A549 (cell line): ENCODE results near the gene TIMMDC1. TPM values are rescaled to one million over a fixed set of nuclear protein-coding genes. Genes with fewer than 3 reads are reported as not detected.

ENCODE experiments used
- ATAC-seq, 2 experiments: fragments of 200-7000 bp in 1 of 2; fragments of >200 bp in 1 of 2; cut with Nextera tagmentation in 1 of 2; cut with Tn5 transposase in 1 of 2; 3 replicates each; pipeline versions ENCODE4 v1.8.0 to v1.9.1; 2018 to 2020; ENCODE audit warnings: mild to moderate bottlenecking in 1 of 2, moderate library complexity in 1 of 2
- CTCF ChIA-PET: fragments of 300-600 bp; sonication (Branson Sonifier 250); formaldehyde crosslinking; extraction: SDS; loops from one replicate; lab custom pipeline; 2021; ENCODE audit warnings: antibody characterized with exemption, inconsistent platforms; lab: Yijun Ruan, JAX
- POLR2A ChIA-PET: fragments of 350-600 bp; formaldehyde crosslinking; extraction: SDS; loops from one replicate; lab custom pipeline; 2021; ENCODE audit warnings: antibody characterized with exemption, inconsistent platforms; lab: Yijun Ruan, JAX
- DNase-seq, 2 experiments: peaks; one replicate each; pipeline versions ENCODE4 v3.0.0 to v3.0.0-alpha.2; 2011 to 2016; ENCODE audit warnings: low read depth in 1 of 2, low spot score in 1 of 2
- FAIRE-seq: peaks from 2 replicates; lab custom pipeline; 2011; peaks lifted over from hg19 to GRCh38; lab: Jason Lieb, UNC
- H3K27ac ChIP-seq, 2 experiments: fragments of >200 bp; sonication (Bioruptor Twin); formaldehyde crosslinking; 3 replicates each; pipeline ENCODE4 v1.5.1; 2016 to 2017
- H3K4me1 ChIP-seq: fragments of >200 bp; sonication (Bioruptor Twin); formaldehyde crosslinking; 3 replicates; pipeline ENCODE4 v1.6.1; 2016
- H3K4me2 ChIP-seq: fragments of >200 bp; sonication (Bioruptor Twin); formaldehyde crosslinking; 3 replicates; pipeline ENCODE4 v1.6.1; 2016
- H3K4me3 ChIP-seq: fragments of >200 bp; sonication (Bioruptor Twin); formaldehyde crosslinking; 3 replicates; pipeline ENCODE4 v1.5.1; 2016
- H3K9me3 ChIP-seq: fragments of >200 bp; sonication (Bioruptor Twin); formaldehyde crosslinking; 3 replicates; pipeline ENCODE4 v1.6.1; 2016
- BHLHE40 ChIP-seq: IDR thresholded peaks from 2 replicates; pipeline ENCODE4 v1.6.1; 2012; ENCODE audit warnings: low read depth, low read length, inconsistent platforms
- CBX2 ChIP-seq: fragments of 200-600 bp; sonication (generic); IDR thresholded peaks from 2 replicates; pipeline ENCODE4 v1.6.1; 2016; ENCODE audit warnings: low read depth, mild to moderate bottlenecking, borderline replicate concordance
- CEBPB ChIP-seq, 2 experiments: fragments of >200 bp in 1 of 2; sonication (Bioruptor Twin) in 1 of 2; formaldehyde crosslinking in 1 of 2; IDR thresholded peaks; 2 replicates each; pipeline ENCODE4 v1.6.1; 2012 to 2016
- FOXS1 ChIP-seq: fragments of 250-450 bp; sonication (Bioruptor Pico); IDR thresholded peaks from 2 replicates; pipeline ENCODE4 v1.5.0; 2020; ENCODE audit warnings: mild to moderate bottlenecking, moderate library complexity
- HES2 ChIP-seq: fragments of >200 bp; sonication (Bioruptor Twin); formaldehyde crosslinking; IDR thresholded peaks from 2 replicates; pipeline ENCODE4 v1.6.1; 2016
- HEYL ChIP-seq: fragments of 250-450 bp; sonication (Bioruptor Pico); IDR thresholded peaks from 2 replicates; pipeline ENCODE4 v1.8.0; 2021; ENCODE audit warnings: mild to moderate bottlenecking, moderate library complexity
- HMGXB4 ChIP-seq: fragments of 250-450 bp; sonication (Bioruptor Pico); IDR thresholded peaks from 2 replicates; pipeline ENCODE4 v1.5.0; 2021; ENCODE audit warnings: mild to moderate bottlenecking, moderate library complexity, borderline replicate concordance
- HOXA7 ChIP-seq: fragments of 250-450 bp; sonication (Bioruptor Pico); IDR thresholded peaks from 2 replicates; pipeline ENCODE4 v1.5.0; 2020; ENCODE audit warnings: mild to moderate bottlenecking, moderate library complexity
- HOXB13 ChIP-seq: fragments of 250-450 bp; sonication (Bioruptor Pico); IDR thresholded peaks from 2 replicates; pipeline ENCODE4 v1.5.0; 2020; ENCODE audit warnings: low read depth, mild to moderate bottlenecking, moderate library complexity
- HOXB5 ChIP-seq: fragments of 250-450 bp; sonication (Bioruptor Pico); IDR thresholded peaks from 2 replicates; pipeline ENCODE4 v1.5.0; 2020; ENCODE audit warnings: mild to moderate bottlenecking, moderate library complexity
- JUN ChIP-seq, 2 experiments: fragments of >200 bp; sonication (Bioruptor Twin); formaldehyde crosslinking; IDR thresholded peaks; 2 replicates in 1 of 2; 3 replicates in 1 of 2; pipeline ENCODE4 v1.6.1; 2016 to 2017
- JUNB ChIP-seq: fragments of >200 bp; sonication (Bioruptor Twin); formaldehyde crosslinking; IDR thresholded peaks from 2 replicates; pipeline ENCODE4 v1.6.1; 2016
- KDM5A ChIP-seq: fragments of 200-600 bp; sonication (generic); IDR thresholded peaks from 2 replicates; pipeline ENCODE4 v1.6.1; 2016; ENCODE audit warnings: antibody characterized with exemption, mild to moderate bottlenecking
- MAFK ChIP-seq: fragments of 450-650 bp; IDR thresholded peaks from 2 replicates; pipeline ENCODE4 v1.6.1; 2014; ENCODE audit not compliant: partially characterized antibody
- MAX ChIP-seq: IDR thresholded peaks from 2 replicates; pipeline ENCODE4 v1.6.1; 2012
- MYC ChIP-seq: IDR thresholded peaks from 2 replicates; pipeline ENCODE4 v1.6.1; 2012; ENCODE audit warnings: mild to moderate bottlenecking, inconsistent platforms, low read length, improper control_type of control experiment, borderline replicate concordance
- NPAS2 ChIP-seq: fragments of 250-450 bp; sonication (Bioruptor Pico); IDR thresholded peaks from 2 replicates; pipeline ENCODE4 v1.8.0; 2022; ENCODE audit warnings: mild to moderate bottlenecking, moderate library complexity, borderline replicate concordance
- PBX3 ChIP-seq: IDR thresholded peaks from 2 replicates; pipeline ENCODE4 v1.6.1; 2012
- POLR2A ChIP-seq: IDR thresholded peaks from 2 replicates; pipeline ENCODE4 v1.6.1; 2012; ENCODE audit warnings: mild to moderate bottlenecking, low read length
- POLR2AphosphoS2 ChIP-seq: conservative IDR thresholded peaks from 2 replicates; pipeline ENCODE4 v1.6.1; 2012; ENCODE audit warnings: low read length, improper control_type of control experiment, inconsistent platforms
- RARB ChIP-seq: fragments of 250-450 bp; sonication (Bioruptor Pico); IDR thresholded peaks from 2 replicates; pipeline ENCODE4 v1.8.0; 2021; ENCODE audit warnings: mild to moderate bottlenecking, moderate library complexity
- RFX5 ChIP-seq: fragments of 450-650 bp; IDR thresholded peaks from 2 replicates; pipeline ENCODE4 v1.7.1; 2014; ENCODE audit warnings: antibody characterized with exemption, mild to moderate bottlenecking, moderate library complexity
- RNF2 ChIP-seq: fragments of 200-600 bp; sonication (generic); IDR thresholded peaks from 2 replicates; pipeline ENCODE4 v1.6.1; 2016; ENCODE audit warnings: low read depth, mild to moderate bottlenecking, antibody characterized with exemption, moderate library complexity, borderline replicate concordance
- TP53 ChIP-seq: fragments of 250-450 bp; sonication (Bioruptor Pico); IDR thresholded peaks from 2 replicates; pipeline ENCODE4 v1.5.0; 2021; ENCODE audit warnings: mild to moderate bottlenecking, moderate library complexity
- WGBS: methylation state at CpG from one replicate; pipeline ENCODE4 v1.1.6; 2017; ENCODE audit errors: missing lambda C conversion rate; 5-methylcytosine and 5-hydroxymethylcytosine counted together
- polyA plus RNA-seq, 4 experiments: library from polyadenylated mRNA; depleted of rRNA in 3 of 4; stranded (reverse); fragments of >200 nt; fragmentation: RNase III in 1 of 4; extraction: RNeasy Plus Mini Kit Qiagen cat#74134 plus additional on column Dnase treatment in 1 of 4; gene quantifications; 2 replicates in 3 of 4; 3 replicates in 1 of 4; pipeline ENCODE4 v1.2.3, GENCODE V29; 2011 to 2017
- TF ChIP-seq, protein P1 (sequence below): IDR thresholded peaks from 2 replicates; pipeline ENCODE4 v1.6.1; 2012; ENCODE audit warnings: low read depth, borderline replicate concordance
- TF ChIP-seq, protein P2 (sequence below): fragments of 200-600 bp; sonication (generic); IDR thresholded peaks from 2 replicates; pipeline ENCODE4 v1.6.1; 2016; ENCODE audit warnings: antibody characterized with exemption, mild to moderate bottlenecking, moderate library complexity
- TF ChIP-seq, protein P3 (sequence below): fragments of 150-350 bp; IDR thresholded peaks from 2 replicates; pipeline ENCODE4 v1.6.1; 2014; ENCODE audit warnings: low read depth, mild to moderate bottlenecking, low read length

TIMMDC1 gene
- polyA plus RNA-seq, 2 of the 4 experiments (the other 2 are of a cell fraction): 90.1 to 135 TPM

GRCh38 chr3:119500265-119500664 lies 1.9 kb downstream of the TIMMDC1 start (continued):
- TF ChIP-seq MAX (no peak), MAFK (no peak), HEYL (CRISPR knock-in tag) (no peak)
- TF ChIP-seq, all 56 proteins: peak for 0

DNA sequence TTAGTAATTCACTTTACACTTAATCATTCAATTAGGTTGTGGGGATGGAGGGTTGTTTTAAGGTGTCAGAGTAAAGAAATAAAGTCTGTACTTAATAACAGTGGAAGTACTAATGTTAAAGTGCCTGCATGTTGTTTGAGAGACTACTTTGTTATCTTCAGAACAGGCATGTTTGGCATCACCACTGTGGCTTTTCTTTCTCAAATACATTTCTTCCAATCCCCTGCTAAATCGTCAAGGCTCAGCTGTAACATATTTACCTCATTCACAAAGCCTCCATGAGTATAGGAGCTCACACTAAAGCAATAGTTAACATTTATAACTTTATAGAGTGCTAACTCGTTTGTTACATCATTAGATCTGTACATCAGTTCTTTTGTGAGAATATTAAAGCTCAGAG lies 2.6 kb downstream of the TIMMDC1 start:
- FAIRE-seq: no peak
- CTCF ChIA-PET: interaction anchor here (1.4 to 2.5 kb wide), 3 partner anchors 12 to 180 kb away, joined by 3 to 9 read pairs (median 4); no protein-coding TSS in a partner anchor
- Histone ChIP-seq H3K9me3 (no peaks in the 10 kb centered on the region), H3K27ac (no peak overlapping the region), H3K4me3 (no peak overlapping the region), H3K4me2 (peak overlapping the region; percentile 78), H3K4me1 (peaks cover 25% of the 10 kb centered on the region)
- TF ChIP-seq POLR2AphosphoS2 (no peak), KDM5A (no peak), HES2 (no peak), RARB (CRISPR knock-in tag) (no peak), MYC (no peak), RFX5 (no peak), CBX2 (no peak), TP53 (CRISPR knock-in tag) (no peak), JUN (IDR thresholded peaks at IDR 0.05) (no peak), NPAS2 (CRISPR knock-in tag) (no peak), CEBPB (IDR thresholded peaks at IDR 0.05) (no peak), POLR2A (no peak), HOXB5 (CRISPR knock-in tag) (no peak), RNF2 (no peak)
- TF ChIP-seq, protein P1, sequence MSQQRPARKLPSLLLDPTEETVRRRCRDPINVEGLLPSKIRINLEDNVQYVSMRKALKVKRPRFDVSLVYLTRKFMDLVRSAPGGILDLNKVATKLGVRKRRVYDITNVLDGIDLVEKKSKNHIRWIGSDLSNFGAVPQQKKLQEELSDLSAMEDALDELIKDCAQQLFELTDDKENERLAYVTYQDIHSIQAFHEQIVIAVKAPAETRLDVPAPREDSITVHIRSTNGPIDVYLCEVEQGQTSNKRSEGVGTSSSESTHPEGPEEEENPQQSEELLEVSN: no peak
- TF ChIP-seq, protein P2, sequence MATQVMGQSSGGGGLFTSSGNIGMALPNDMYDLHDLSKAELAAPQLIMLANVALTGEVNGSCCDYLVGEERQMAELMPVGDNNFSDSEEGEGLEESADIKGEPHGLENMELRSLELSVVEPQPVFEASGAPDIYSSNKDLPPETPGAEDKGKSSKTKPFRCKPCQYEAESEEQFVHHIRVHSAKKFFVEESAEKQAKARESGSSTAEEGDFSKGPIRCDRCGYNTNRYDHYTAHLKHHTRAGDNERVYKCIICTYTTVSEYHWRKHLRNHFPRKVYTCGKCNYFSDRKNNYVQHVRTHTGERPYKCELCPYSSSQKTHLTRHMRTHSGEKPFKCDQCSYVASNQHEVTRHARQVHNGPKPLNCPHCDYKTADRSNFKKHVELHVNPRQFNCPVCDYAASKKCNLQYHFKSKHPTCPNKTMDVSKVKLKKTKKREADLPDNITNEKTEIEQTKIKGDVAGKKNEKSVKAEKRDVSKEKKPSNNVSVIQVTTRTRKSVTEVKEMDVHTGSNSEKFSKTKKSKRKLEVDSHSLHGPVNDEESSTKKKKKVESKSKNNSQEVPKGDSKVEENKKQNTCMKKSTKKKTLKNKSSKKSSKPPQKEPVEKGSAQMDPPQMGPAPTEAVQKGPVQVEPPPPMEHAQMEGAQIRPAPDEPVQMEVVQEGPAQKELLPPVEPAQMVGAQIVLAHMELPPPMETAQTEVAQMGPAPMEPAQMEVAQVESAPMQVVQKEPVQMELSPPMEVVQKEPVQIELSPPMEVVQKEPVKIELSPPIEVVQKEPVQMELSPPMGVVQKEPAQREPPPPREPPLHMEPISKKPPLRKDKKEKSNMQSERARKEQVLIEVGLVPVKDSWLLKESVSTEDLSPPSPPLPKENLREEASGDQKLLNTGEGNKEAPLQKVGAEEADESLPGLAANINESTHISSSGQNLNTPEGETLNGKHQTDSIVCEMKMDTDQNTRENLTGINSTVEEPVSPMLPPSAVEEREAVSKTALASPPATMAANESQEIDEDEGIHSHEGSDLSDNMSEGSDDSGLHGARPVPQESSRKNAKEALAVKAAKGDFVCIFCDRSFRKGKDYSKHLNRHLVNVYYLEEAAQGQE: no peak
- ATAC-seq: no peak
- POLR2A ChIA-PET: no interaction called here
- WGBS: 76% methylated on average over 2 of the region's 2 CpGs
- no peak for DNase-seq

GRCh38 chr3:119506631-119507030 lies 8.3 kb downstream of the TIMMDC1 start:
- Histone ChIP-seq H3K4me3 (no peak overlapping the region), H3K4me2 (no peak overlapping the region), H3K4me1 (no peaks in the 10 kb centered on the region), H3K9me3 (no peaks in the 10 kb centered on the region), H3K27ac (no peak overlapping the region)
- FAIRE-seq: no peak
- ChIA-PET POLR2A (interaction anchor here (1.0 kb wide), 1 partner anchor 8 kb away, joined by 3 read pairs; the partner anchor contains the start of gene TIMMDC1), CTCF (no interaction called here)
- no peak for ATAC-seq
- no peak for DNase-seq
- WGBS: 87% methylated on average over 4 of the region's 4 CpGs
- no peak for TF ChIP-seq PBX3
- TF ChIP-seq, protein P3, sequence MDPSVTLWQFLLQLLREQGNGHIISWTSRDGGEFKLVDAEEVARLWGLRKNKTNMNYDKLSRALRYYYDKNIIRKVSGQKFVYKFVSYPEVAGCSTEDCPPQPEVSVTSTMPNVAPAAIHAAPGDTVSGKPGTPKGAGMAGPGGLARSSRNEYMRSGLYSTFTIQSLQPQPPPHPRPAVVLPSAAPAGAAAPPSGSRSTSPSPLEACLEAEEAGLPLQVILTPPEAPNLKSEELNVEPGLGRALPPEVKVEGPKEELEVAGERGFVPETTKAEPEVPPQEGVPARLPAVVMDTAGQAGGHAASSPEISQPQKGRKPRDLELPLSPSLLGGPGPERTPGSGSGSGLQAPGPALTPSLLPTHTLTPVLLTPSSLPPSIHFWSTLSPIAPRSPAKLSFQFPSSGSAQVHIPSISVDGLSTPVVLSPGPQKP: no peak
- no peak for TF ChIP-seq HOXA7 (CRISPR knock-in tag)
- no peak for TF ChIP-seq HOXB13
- no peak for TF ChIP-seq RNF2
- no peak for TF ChIP-seq JUNB
- no peak for TF ChIP-seq BHLHE40
- TF ChIP-seq FOXS1 (CRISPR knock-in tag): no peak
- TF ChIP-seq CEBPB (IDR thresholded peaks at IDR 0.05): no peak
- TF ChIP-seq HMGXB4 (CRISPR knock-in tag): no peak
